SK-N-SH treated with all-trans-retinoic acid at 6 μM for 48 hours (cell line): Measurements from ENCODE around the gene PTTG2.

Source experiments
- ATAC-seq: fragments of 200-7000 bp; cut with Tn5 transposase; 3 replicates; pipeline ENCODE4 v1.9.1; 2020; ENCODE audit warnings: mild to moderate bottlenecking, moderate library complexity
- ARNTL ChIP-seq: fragments of 450-650 bp; formaldehyde crosslinking; IDR thresholded peaks from 2 replicates; pipeline ENCODE4 v1.5.0; 2020; ENCODE audit warnings: low read depth, mild to moderate bottlenecking, moderate library complexity, borderline replicate concordance
- BACH2 ChIP-seq: fragments of 250-450 bp; sonication (Bioruptor Pico); IDR thresholded peaks from 2 replicates; pipeline ENCODE4 v1.9.0; 2021; ENCODE audit warnings: mild to moderate bottlenecking, borderline replicate concordance
- CSDC2 ChIP-seq: fragments of 250-450 bp; sonication (Bioruptor Pico); IDR thresholded peaks from 2 replicates; pipeline ENCODE4 v1.5.0; 2020; ENCODE audit warnings: mild to moderate bottlenecking, moderate library complexity
- ESRRG ChIP-seq: fragments of 250-450 bp; sonication (Bioruptor Pico); IDR thresholded peaks from 2 replicates; pipeline ENCODE4 v1.6.1; 2021; ENCODE audit warnings: mild to moderate bottlenecking
- GLIS3 ChIP-seq: fragments of 250-450 bp; sonication (Bioruptor Pico); IDR thresholded peaks from 2 replicates; pipeline ENCODE4 v1.5.0; 2020; ENCODE audit warnings: mild to moderate bottlenecking, moderate library complexity
- ISL1 ChIP-seq: fragments of 250-450 bp; sonication (Bioruptor Pico); IDR thresholded peaks from 2 replicates; pipeline ENCODE4 v2.1.2; 2022; ENCODE audit warnings: mild to moderate bottlenecking, moderate library complexity
- OSR1 ChIP-seq: fragments of 250-450 bp; sonication (Bioruptor Pico); IDR thresholded peaks from 2 replicates; pipeline ENCODE4 v1.8.0; 2022; ENCODE audit warnings: moderate library complexity, mild to moderate bottlenecking, inconsistent platforms
- PATZ1 ChIP-seq: fragments of 250-450 bp; sonication (Bioruptor Pico); IDR thresholded peaks from 2 replicates; pipeline ENCODE4 v1.8.0; 2020; ENCODE audit warnings: mild to moderate bottlenecking, moderate library complexity, borderline replicate concordance
- POU6F1 ChIP-seq: fragments of 250-450 bp; sonication (Bioruptor Pico); IDR thresholded peaks from 2 replicates; pipeline ENCODE4 v1.8.0; 2021; ENCODE audit warnings: low read depth, mild to moderate bottlenecking, moderate library complexity, borderline replicate concordance
- PPARA ChIP-seq: fragments of 250-450 bp; sonication (Bioruptor Pico); IDR thresholded peaks from 2 replicates; pipeline ENCODE4 v1.5.0; 2020; ENCODE audit warnings: mild to moderate bottlenecking, borderline replicate concordance
- RARB ChIP-seq: fragments of 250-450 bp; sonication (Bioruptor Pico); IDR thresholded peaks from 2 replicates; pipeline ENCODE4 v1.8.0; 2021; ENCODE audit warnings: mild to moderate bottlenecking, moderate library complexity
- SNAI2 ChIP-seq: fragments of 250-450 bp; sonication (Bioruptor Pico); IDR thresholded peaks from 2 replicates; pipeline ENCODE4 v1.5.0; 2020; ENCODE audit warnings: mild to moderate bottlenecking, moderate library complexity
- TCF4 ChIP-seq: fragments of 250-450 bp; sonication (Bioruptor Pico); IDR thresholded peaks from 2 replicates; pipeline ENCODE4 v1.8.0; 2021; ENCODE audit warnings: mild to moderate bottlenecking, moderate library complexity, borderline replicate concordance
- TOX ChIP-seq: fragments of 250-450 bp; sonication (Bioruptor Pico); IDR thresholded peaks from 2 replicates; pipeline ENCODE4 v1.8.0; 2021; ENCODE audit warnings: mild to moderate bottlenecking, moderate library complexity, borderline replicate concordance
- TSHZ2 ChIP-seq: fragments of 250-450 bp; sonication (Bioruptor Pico); IDR thresholded peaks from 2 replicates; pipeline ENCODE4 v1.5.0; 2020; ENCODE audit warnings: mild to moderate bottlenecking, moderate library complexity
- ZC3H10 ChIP-seq: fragments of 250-450 bp; sonication (Bioruptor Pico); IDR thresholded peaks from 2 replicates; pipeline ENCODE4 v1.5.1; 2021; ENCODE audit warnings: mild to moderate bottlenecking, moderate library complexity
- ZFP3 ChIP-seq: fragments of 250-450 bp; sonication (Bioruptor Pico); IDR thresholded peaks from 2 replicates; pipeline ENCODE4 v1.5.0; 2020; ENCODE audit warnings: mild to moderate bottlenecking, moderate library complexity
- ZFP30 ChIP-seq: fragments of 450-650 bp; formaldehyde crosslinking; IDR thresholded peaks from 2 replicates; pipeline ENCODE4 v1.5.0; 2022; ENCODE audit warnings: mild to moderate bottlenecking, moderate library complexity
- ZNF565 ChIP-seq: fragments of 450-650 bp; formaldehyde crosslinking; conservative IDR thresholded peaks from 2 replicates; pipeline ENCODE4 v1.5.0; 2020; ENCODE audit warnings: low read depth, mild to moderate bottlenecking, moderate library complexity
- ZNF8 ChIP-seq: fragments of 450-650 bp; formaldehyde crosslinking; IDR thresholded peaks from 2 replicates; pipeline ENCODE4 v1.5.0; 2020; ENCODE audit warnings: mild to moderate bottlenecking, moderate library complexity
- TF ChIP-seq, protein P1 (sequence below): fragments of 250-450 bp; sonication (Bioruptor Pico); IDR thresholded peaks from 2 replicates; pipeline ENCODE4 v1.5.1; 2021; ENCODE audit warnings: mild to moderate bottlenecking, moderate library complexity

PTTG2 gene

GRCh38 chr4:37958932-37959331 is 1.3 kb upstream of the PTTG2 start:
- no peak for TF ChIP-seq ISL1
- TF ChIP-seq ESRRG (CRISPR knock-in tag): no peak
- TF ChIP-seq ZNF8: no peak
- no peak for TF ChIP-seq ZNF565 (CRISPR knock-in tag)
- TF ChIP-seq POU6F1: no peak
- no peak for TF ChIP-seq ZC3H10
- TF ChIP-seq BACH2 (CRISPR knock-in tag): no peak
- TF ChIP-seq ZFP3 (CRISPR knock-in tag): no peak
- no peak for TF ChIP-seq TOX (CRISPR knock-in tag)
- no peak for TF ChIP-seq OSR1 (CRISPR knock-in tag)
- no peak for TF ChIP-seq ARNTL (CRISPR knock-in tag)
- TF ChIP-seq TCF4 (CRISPR knock-in tag): no peak
- TF ChIP-seq RARB: no peak
- no peak for TF ChIP-seq TSHZ2
- TF ChIP-seq PATZ1: no peak
- TF ChIP-seq, protein P1, sequence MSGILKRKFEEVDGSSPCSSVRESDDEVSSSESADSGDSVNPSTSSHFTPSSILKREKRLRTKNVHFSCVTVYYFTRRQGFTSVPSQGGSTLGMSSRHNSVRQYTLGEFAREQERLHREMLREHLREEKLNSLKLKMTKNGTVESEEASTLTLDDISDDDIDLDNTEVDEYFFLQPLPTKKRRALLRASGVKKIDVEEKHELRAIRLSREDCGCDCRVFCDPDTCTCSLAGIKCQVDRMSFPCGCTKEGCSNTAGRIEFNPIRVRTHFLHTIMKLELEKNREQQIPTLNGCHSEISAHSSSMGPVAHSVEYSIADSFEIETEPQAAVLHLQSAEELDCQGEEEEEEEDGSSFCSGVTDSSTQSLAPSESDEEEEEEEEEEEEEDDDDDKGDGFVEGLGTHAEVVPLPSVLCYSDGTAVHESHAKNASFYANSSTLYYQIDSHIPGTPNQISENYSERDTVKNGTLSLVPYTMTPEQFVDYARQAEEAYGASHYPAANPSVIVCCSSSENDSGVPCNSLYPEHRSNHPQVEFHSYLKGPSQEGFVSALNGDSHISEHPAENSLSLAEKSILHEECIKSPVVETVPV (CRISPR knock-in tag): no peak
- no peak for TF ChIP-seq CSDC2 (CRISPR knock-in tag)
- no peak for TF ChIP-seq SNAI2
- TF ChIP-seq PPARA (CRISPR knock-in tag): no peak
- TF ChIP-seq, all 23 proteins: peak for 0
- no peak for ATAC-seq

GRCh38 chr4:37960679-37961450 is 667 bp downstream of the PTTG2 start:
- ATAC-seq: no peak
- TF ChIP-seq PPARA (CRISPR knock-in tag): no peak
- TF ChIP-seq OSR1 (CRISPR knock-in tag): no peak
- TF ChIP-seq POU6F1: no peak
- no peak for TF ChIP-seq PATZ1
- no peak for TF ChIP-seq ZFP3 (CRISPR knock-in tag)
- no peak for TF ChIP-seq RARB
- no peak for TF ChIP-seq GLIS3 (CRISPR knock-in tag)
- TF ChIP-seq TCF4 (CRISPR knock-in tag): no peak
- TF ChIP-seq ZNF8: no peak
- TF ChIP-seq, protein P1 (CRISPR knock-in tag): no peak
- no peak for TF ChIP-seq ARNTL (CRISPR knock-in tag)
- TF ChIP-seq ZNF565 (CRISPR knock-in tag): no peak
- no peak for TF ChIP-seq ZFP30 (CRISPR knock-in tag)
